Naive thymus-derived CD4-positive, alpha-beta T cell (primary cell): ENCODE measurements around the gene HOXA13. TPM values are rescaled to one million over a fixed set of nuclear protein-coding genes. Genes with fewer than 3 reads are reported as not detected.

Source experiments
- ATAC-seq: fragments of 150-1000 bp; cut with Tn5 transposase; 2 replicates; pipeline ENCODE4 v1.10.0; 2021; ENCODE audit warnings: mild to moderate bottlenecking, moderate library complexity
- CTCF ChIA-PET: fragments of 350-600 bp; sonication (Branson Sonifier 250); formaldehyde crosslinking; loops from one replicate; lab custom pipeline; 2021; ENCODE audit warnings: antibody characterized with exemption; lab: Charles Lee
- POLR2A ChIA-PET: fragments of 350-600 bp; sonication (Branson Sonifier 250); formaldehyde crosslinking; loops from one replicate; lab custom pipeline; 2021; ENCODE audit warnings: antibody characterized with exemption, inconsistent platforms; lab: Charles Lee
- DNase-seq, 9 donors: peaks; one replicate each; pipeline versions ENCODE4 v3.0.0 to v3.0.0-alpha.2; 2020 to 2022; ENCODE audit warnings: mixed read lengths in 1 of 9
- H3K27ac ChIP-seq: one replicate; pipeline ENCODE4 v1.7.0; 2013; ENCODE audit warnings: mild to moderate bottlenecking, low read depth, low read length, moderate library complexity
- H3K27me3 ChIP-seq, 2 donors: one replicate each; pipeline ENCODE4 v1.7.0; 2013; ENCODE audit warnings: low read length in 2 of 2, mild to moderate bottlenecking in 2 of 2, moderate library complexity in 2 of 2; ENCODE audit not compliant: control insufficient read depth in 2 of 2, insufficient read depth in 2 of 2
- H3K36me3 ChIP-seq, 3 experiments: 1 replicate in 2 of 3; 2 replicates in 1 of 3; pipeline ENCODE4 v1.7.0; 2013; ENCODE audit warnings: low read length in 3 of 3, mild to moderate bottlenecking in 3 of 3, moderate library complexity in 1 of 3; ENCODE audit not compliant: insufficient read depth in 3 of 3, control insufficient read depth in 2 of 3
- H3K4me1 ChIP-seq, 2 donors: one replicate each; pipeline ENCODE4 v1.7.0; 2013; ENCODE audit warnings: low read length in 2 of 2, mild to moderate bottlenecking in 2 of 2, moderate library complexity in 1 of 2; ENCODE audit not compliant: control insufficient read depth in 2 of 2, insufficient read depth in 2 of 2
- H3K4me3 ChIP-seq: 2 replicates; pipeline ENCODE4 v1.7.0; 2013; ENCODE audit warnings: mild to moderate bottlenecking, low read length
- H3K9me3 ChIP-seq, 3 experiments: 1 replicate in 2 of 3; 2 replicates in 1 of 3; pipeline ENCODE4 v1.7.0; 2013; ENCODE audit warnings: low read length in 3 of 3; ENCODE audit not compliant: control insufficient read depth in 2 of 3
- H3K27ac Mint-ChIP-seq, 9 donors: one replicate each; pipeline ENCODE4 v1.8.0; 2020 to 2022; ENCODE audit warnings: mixed read lengths in 9 of 9, mild to moderate bottlenecking in 8 of 9, moderate library complexity in 5 of 9, inconsistent platforms in 2 of 9
- H3K27me3 Mint-ChIP-seq, 5 donors: one replicate each; pipeline ENCODE4 v1.8.0; 2021 to 2022; ENCODE audit warnings: mixed read lengths in 5 of 5, mild to moderate bottlenecking in 1 of 5
- H3K36me3 Mint-ChIP-seq, 5 donors: one replicate each; pipeline ENCODE4 v1.8.0; 2020 to 2022; ENCODE audit warnings: mixed read lengths in 5 of 5, mild to moderate bottlenecking in 3 of 5, inconsistent platforms in 1 of 5
- H3K4me1 Mint-ChIP-seq, 7 donors: one replicate each; pipeline ENCODE4 v1.8.0; 2020 to 2022; ENCODE audit warnings: mixed read lengths in 7 of 7, mild to moderate bottlenecking in 3 of 7, inconsistent platforms in 1 of 7
- H3K4me3 Mint-ChIP-seq, 10 donors: one replicate each; pipeline ENCODE4 v1.8.0; 2020 to 2022; ENCODE audit warnings: mild to moderate bottlenecking in 10 of 10, mixed read lengths in 10 of 10, moderate library complexity in 6 of 10, inconsistent platforms in 2 of 10
- H3K9me3 Mint-ChIP-seq, 11 donors: one replicate each; pipeline ENCODE4 v1.8.0; 2020 to 2022; ENCODE audit warnings: mixed read lengths in 11 of 11, mild to moderate bottlenecking in 4 of 11, inconsistent platforms in 1 of 11, moderate library complexity in 1 of 11
- intact Hi-C, 2 donors: fragments of 100-400 bp; cut with micrococcal nuclease; formaldehyde crosslinking; loops; one replicate each; pipeline ENCODE4 v1.15.1; 2023
- polyA plus RNA-seq, 2 donors: library from polyadenylated mRNA; unstranded; fragments of 300-500 nt; fragmentation: Illumina TruSeq; gene quantifications; one replicate each; pipeline ENCODE4 v1.2.3, GENCODE V29; 2021
- total RNA-seq, 6 experiments: library from RNA in 5 of 6; stranded (reverse) in 5 of 6; gene quantifications; 1 replicate in 5 of 6; 2 replicates in 1 of 6; pipeline ENCODE4 v1.2.3 and lab custom pipeline; 2021 to 2026

HOXA13 gene
- total and polyA plus RNA-seq, 7 experiments from 2014 or later, result not detected

DNA sequence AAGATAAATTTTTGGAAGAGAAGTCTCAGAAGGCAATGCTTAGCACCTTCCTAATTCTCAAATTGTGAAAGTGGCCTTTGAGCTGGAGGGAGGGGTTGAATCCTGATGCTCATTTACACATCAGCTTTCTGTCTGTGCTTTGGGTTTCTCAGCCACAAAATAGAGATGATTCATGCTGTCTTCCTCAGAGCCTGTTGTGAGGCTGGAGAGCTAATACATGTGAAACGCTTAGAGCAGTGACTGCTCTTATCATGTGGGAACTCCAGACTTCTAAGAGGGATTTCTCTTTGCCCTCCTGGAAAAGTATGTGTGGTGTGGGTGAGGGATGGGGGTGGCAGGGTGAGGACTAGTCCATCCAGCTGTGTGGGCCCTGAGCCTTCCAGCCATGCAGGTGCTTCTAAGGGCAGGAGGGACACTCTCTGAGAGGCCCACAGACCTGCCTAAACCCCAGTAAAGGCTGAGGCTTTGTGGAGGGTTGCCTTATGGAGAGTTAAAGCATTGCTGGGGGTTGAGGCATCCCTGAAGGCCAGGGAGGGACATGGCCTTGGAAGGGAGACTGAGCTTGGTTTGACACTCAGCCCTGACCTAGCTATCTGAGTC lies 37.9 kb upstream of the HOXA13 start:
- no peak overlapping the region for H3K27ac ChIP-seq
- CTCF ChIA-PET, result no interaction called here
- H3K9me3 Mint-ChIP-seq, result peaks cover 0 to 2% (median 0%) of the 10 kb centered on the region in 11 donors
- peaks cover 0 to 28% of the 10 kb centered on the region in 2 donors for H3K27me3 ChIP-seq
- H3K27ac Mint-ChIP-seq, result peak overlapping the region in 1 of 9 donors; percentile 36
- H3K4me3 Mint-ChIP-seq, result peak overlapping the region in 7 of 10 donors; percentile 4 to 57 (median 25)
- H3K36me3 ChIP-seq, result no peaks in the 10 kb centered on the region
- H3K36me3 Mint-ChIP-seq, result no peaks in the 10 kb centered on the region
- intact Hi-C loops, result no loop called here
- POLR2A ChIA-PET, result no interaction called here
- ATAC-seq (no peak), DNase-seq (no peak)
- H3K27me3 Mint-ChIP-seq, result peaks cover 77 to 92% (median 80%) of the 10 kb centered on the region in 5 donors
- peaks cover 0 to 3% of the 10 kb centered on the region in 2 donors for H3K4me1 ChIP-seq
- H3K4me1 Mint-ChIP-seq, result peaks cover 2 to 45% (median 32%) of the 10 kb centered on the region in 7 donors
- no peak overlapping the region for H3K4me3 ChIP-seq
- H3K9me3 ChIP-seq, result no peaks in the 10 kb centered on the region

DNA sequence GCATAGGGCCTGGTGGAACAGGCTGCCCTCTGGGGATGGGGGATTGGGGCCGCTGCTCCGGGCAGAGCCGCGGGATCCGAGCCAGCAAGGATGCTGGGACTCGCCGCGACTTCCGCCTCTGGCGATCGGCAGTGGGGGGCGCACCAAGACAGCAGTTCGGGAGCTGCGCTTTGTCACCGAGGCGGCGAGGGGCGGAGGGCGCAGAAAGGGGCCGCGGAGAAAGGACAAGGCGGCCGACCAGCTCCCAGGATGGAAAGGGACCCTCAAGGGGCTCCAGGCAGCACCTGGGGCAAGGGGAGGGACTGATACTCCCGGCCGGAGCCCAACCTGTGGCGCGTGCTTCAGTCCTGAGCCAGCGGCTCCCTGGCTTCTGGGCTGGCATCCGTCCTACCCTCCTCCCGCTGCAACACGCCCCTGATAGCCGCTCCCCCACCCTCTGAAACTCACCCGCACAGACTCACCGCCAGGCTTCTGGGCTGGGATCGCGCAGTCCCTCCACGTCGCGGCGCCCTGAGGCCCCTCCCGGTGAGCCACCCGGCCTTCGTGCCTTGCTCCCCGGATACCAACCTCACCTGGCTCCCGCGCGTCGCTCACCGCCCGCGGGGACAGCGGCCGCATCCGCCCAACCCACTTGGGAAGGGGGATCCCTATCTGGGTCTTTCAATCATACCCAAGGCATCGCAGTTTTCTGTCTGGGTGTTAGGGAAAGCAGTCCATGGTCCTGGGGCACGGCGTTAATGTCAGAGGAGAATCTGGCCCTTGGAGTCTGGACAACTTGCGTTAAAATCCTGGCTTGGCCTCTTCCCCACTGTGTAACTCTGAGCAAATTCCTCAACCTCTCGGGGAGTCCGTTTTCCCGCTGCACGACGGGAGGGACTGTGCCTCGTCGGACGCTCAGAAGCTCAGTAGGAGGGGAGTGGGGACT lies 35.8 kb upstream of the HOXA13 start:
- Histone ChIP-seq H3K36me3 (no peaks in the 10 kb centered on the region), H3K9me3 (no peaks in the 10 kb centered on the region), H3K4me3 (no peak overlapping the region), H3K4me1 (no peaks in the 10 kb centered on the region), H3K27ac (no peak overlapping the region), H3K27me3 (peaks cover 0 to 12% of the 10 kb centered on the region in 2 donors)
- Mint-ChIP-seq H3K4me3 (peak overlapping the region in 7 of 10 donors; percentile 13 to 65 (median 47)), H3K36me3 (no peaks in the 10 kb centered on the region), H3K4me1 (peaks cover 0 to 30% (median 22%) of the 10 kb centered on the region in 7 donors), H3K9me3 (no peaks in the 10 kb centered on the region), H3K27ac (no peak overlapping the region), H3K27me3 (peaks cover 58 to 71% (median 63%) of the 10 kb centered on the region in 5 donors)
- ATAC-seq, result no peak
- CTCF ChIA-PET, result no interaction called here
- intact Hi-C loops, result no loop called here
- no peak for DNase-seq
- POLR2A ChIA-PET, result no interaction called here

DNA sequence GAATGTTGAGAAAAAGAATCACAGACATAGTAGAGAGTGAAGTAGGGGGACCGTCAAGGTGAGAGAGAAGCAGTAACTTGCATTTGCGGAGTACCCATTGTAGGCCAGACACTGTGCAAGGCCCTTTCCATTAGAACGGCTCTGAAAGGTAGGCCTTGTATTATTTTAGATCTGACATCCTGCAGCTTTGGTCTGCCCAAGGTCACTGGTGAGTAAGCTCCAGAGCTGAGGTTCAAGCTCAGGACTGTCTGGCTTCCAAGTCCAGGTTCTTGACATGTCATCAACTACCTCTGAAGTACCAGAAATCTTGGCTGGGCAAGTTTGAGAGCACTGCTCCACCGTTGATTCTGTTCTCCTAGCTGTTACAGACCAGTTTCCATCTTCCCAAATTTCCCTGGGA lies 29.6 kb upstream of the HOXA13 start:
- no peak overlapping the region for H3K27ac Mint-ChIP-seq
- no peaks in the 10 kb centered on the region for H3K9me3 Mint-ChIP-seq
- CTCF ChIA-PET, result no interaction called here
- H3K27me3 ChIP-seq, result peaks cover 3 to 4% of the 10 kb centered on the region in 2 donors
- ATAC-seq (no peak), DNase-seq (no peak)
- no peak overlapping the region for H3K27ac ChIP-seq
- H3K36me3 Mint-ChIP-seq, result no peaks in the 10 kb centered on the region
- POLR2A ChIA-PET, result no interaction called here
- H3K27me3 Mint-ChIP-seq, result peaks cover 50 to 65% (median 57%) of the 10 kb centered on the region in 5 donors
- H3K4me1 ChIP-seq, result no peaks in the 10 kb centered on the region
- no peaks in the 10 kb centered on the region for H3K36me3 ChIP-seq
- H3K4me3 Mint-ChIP-seq, result no peak overlapping the region
- no peak overlapping the region for H3K4me3 ChIP-seq
- H3K4me1 Mint-ChIP-seq, result peaks cover 0 to 7% (median 0%) of the 10 kb centered on the region in 7 donors
- intact Hi-C loops, result no loop called here
- no peaks in the 10 kb centered on the region for H3K9me3 ChIP-seq

GRCh38 chr7:27224983-27225934 lies 25.4 kb upstream of the HOXA13 start:
- ChIA-PET CTCF (no interaction called here), POLR2A (no interaction called here)
- intact Hi-C loops, result no loop called here
- H3K27me3 ChIP-seq, result peaks cover 3 to 14% of the 10 kb centered on the region in 2 donors
- no peaks in the 10 kb centered on the region for H3K36me3 ChIP-seq
- peaks cover 76 to 83% (median 77%) of the 10 kb centered on the region in 5 donors for H3K27me3 Mint-ChIP-seq
- H3K4me3 Mint-ChIP-seq, result no peak overlapping the region
- peaks cover 0 to 6% of the 10 kb centered on the region in 2 donors for H3K4me1 ChIP-seq
- H3K4me3 ChIP-seq, result no peak overlapping the region
- no peak overlapping the region for H3K27ac ChIP-seq
- no peaks in the 10 kb centered on the region for H3K9me3 ChIP-seq
- ATAC-seq (no peak), DNase-seq (no peak)
- H3K4me1 Mint-ChIP-seq, result peaks cover 0 to 7% (median 3%) of the 10 kb centered on the region in 7 donors
- H3K36me3 Mint-ChIP-seq, result no peaks in the 10 kb centered on the region
- no peak overlapping the region for H3K27ac Mint-ChIP-seq
- H3K9me3 Mint-ChIP-seq, result no peaks in the 10 kb centered on the region

DNA sequence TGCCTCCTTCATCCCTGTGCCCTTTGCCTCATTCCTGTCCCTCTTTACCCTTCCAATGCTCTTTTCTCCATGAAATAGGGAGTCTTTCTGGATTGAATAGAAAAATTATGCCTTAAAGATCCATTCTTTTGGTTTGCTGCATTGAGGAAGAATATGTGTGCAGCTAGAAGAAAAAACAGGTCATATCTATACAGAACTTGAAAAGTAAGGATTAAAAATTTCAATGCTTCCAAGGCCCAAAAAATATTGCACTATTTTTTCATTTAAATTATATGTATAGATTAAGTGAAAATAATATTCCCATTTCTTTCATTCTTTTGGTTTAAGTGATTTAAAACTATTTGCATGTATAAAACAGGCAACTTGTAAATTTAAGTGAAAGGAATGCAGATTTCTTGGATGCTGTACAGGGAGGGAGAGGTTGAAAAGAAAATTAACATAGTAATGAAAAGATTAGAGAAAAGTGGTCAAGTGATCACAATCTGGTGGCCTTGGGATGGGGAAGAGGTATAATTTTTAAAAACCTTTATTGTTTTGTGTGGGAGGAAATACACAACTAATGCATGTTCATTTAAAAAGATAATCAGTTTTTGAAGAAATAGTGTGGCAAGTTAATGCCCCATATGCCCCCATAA lies 24.2 kb upstream of the HOXA13 start:
- Histone ChIP-seq H3K27me3 (peaks cover 6 to 18% of the 10 kb centered on the region in 2 donors), H3K27ac (no peak overlapping the region), H3K4me3 (no peak overlapping the region), H3K9me3 (no peaks in the 10 kb centered on the region), H3K4me1 (peaks cover 0 to 6% of the 10 kb centered on the region in 2 donors), H3K36me3 (no peaks in the 10 kb centered on the region)
- no peak overlapping the region for H3K4me3 Mint-ChIP-seq
- peaks cover 0 to 16% (median 7%) of the 10 kb centered on the region in 7 donors for H3K4me1 Mint-ChIP-seq
- ATAC-seq (no peak), DNase-seq (no peak)
- intact Hi-C loops, result no loop called here
- H3K36me3 Mint-ChIP-seq, result no peaks in the 10 kb centered on the region
- H3K27ac Mint-ChIP-seq, result no peak overlapping the region
- H3K27me3 Mint-ChIP-seq, result peaks cover 78 to 86% (median 81%) of the 10 kb centered on the region in 5 donors
- ChIA-PET CTCF (no interaction called here), POLR2A (interaction anchor here (0.7 kb wide), 1 partner anchor 877 kb away, joined by 3 read pairs; no protein-coding TSS in a partner anchor)
- H3K9me3 Mint-ChIP-seq, result no peaks in the 10 kb centered on the region
